Brain microvascular endothelial cell (primary cell): ENCODE data around the gene VPS52.
A peak's percentile ranks its signal among the peaks of the same experiment; 100 is the strongest.

Experiments used
- DNase-seq: peaks from one replicate; pipeline ENCODE4 v3.0.0-alpha.2; 2020
- H3K27ac ChIP-seq: fragments of 250-450 bp; sonication (Bioruptor Pico); 2 replicates; pipeline ENCODE4 v1.5.1; 2020; ENCODE audit warnings: mild to moderate bottlenecking, moderate library complexity
- H3K27me3 ChIP-seq: fragments of 250-450 bp; sonication (Bioruptor Pico); replicated peaks from 2 replicates; pipeline ENCODE4 v1.5.1; 2020; ENCODE audit warnings: mild to moderate bottlenecking
- H3K36me3 ChIP-seq: fragments of 250-450 bp; sonication (Bioruptor Pico); replicated peaks from 2 replicates; pipeline ENCODE4 v1.5.1; 2020; ENCODE audit warnings: mild to moderate bottlenecking
- H3K4me3 ChIP-seq: 2 replicates; pipeline ENCODE4 v1.5.1; 2011; ENCODE audit warnings: low read depth, mild to moderate bottlenecking, control low read depth, low read length, moderate library complexity
- CTCF ChIP-seq: IDR thresholded peaks from 2 replicates; pipeline ENCODE4 v1.5.1; 2011; ENCODE audit warnings: low read depth, mild to moderate bottlenecking, moderate library complexity, low read length, control low read depth, inconsistent platforms; ENCODE audit errors: missing control alignments
- in situ Hi-C: cut with HindIII; loops from 2 replicates; pipeline ENCODE4 v1.10.0; 2017; ENCODE audit warnings: low sequenced_read_pairs, low pct_ligation_motif_present

VPS52 gene

GRCh38 chr6:33259032-33259431 is 12.6 kb downstream of the VPS52 start:
- Histone ChIP-seq H3K36me3 (peaks cover 13% of the 10 kb centered on the region), H3K27ac (no peak overlapping the region), H3K4me3 (no peak overlapping the region), H3K27me3 (no peaks in the 10 kb centered on the region)
- no peak for DNase-seq
- in situ Hi-C loops, result no loop called here
- TF ChIP-seq CTCF, result no peak

GRCh38 chr6:33254591-33254990 is 17.1 kb downstream of the VPS52 start:
- TF ChIP-seq CTCF, result no peak
- Histone ChIP-seq H3K4me3 (no peak overlapping the region), H3K27ac (no peak overlapping the region), H3K27me3 (no peaks in the 10 kb centered on the region), H3K36me3 (peaks cover 3% of the 10 kb centered on the region)
- in situ Hi-C loops, result no loop called here
- DNase-seq, result no peak

GRCh38 chr6:33252759-33253158 is 18.9 kb downstream of the VPS52 start:
- Histone ChIP-seq H3K4me3 (no peak overlapping the region), H3K36me3 (peaks cover 3% of the 10 kb centered on the region), H3K27ac (no peak overlapping the region), H3K27me3 (no peaks in the 10 kb centered on the region)
- no peak for DNase-seq
- in situ Hi-C loops, result no loop called here
- no peak for TF ChIP-seq CTCF

- in situ Hi-C loops, result no loop called here
- DNase-seq, result no peak
- Histone ChIP-seq H3K27me3 (no peaks in the 10 kb centered on the region), H3K27ac (no peak overlapping the region), H3K36me3 (no peaks in the 10 kb centered on the region), H3K4me3 (no peak overlapping the region)
- no peak for TF ChIP-seq CTCF
These were observed 20.2 kb downstream of the VPS52 start for GRCh38 chr6:33251395-33252012.

- no peaks in the 10 kb centered on the region for H3K36me3 ChIP-seq
- in situ Hi-C loops, result no loop called here
- H3K4me3 ChIP-seq, result no peak overlapping the region
- no peak for DNase-seq
- H3K27me3 ChIP-seq, result no peaks in the 10 kb centered on the region
- TF ChIP-seq CTCF, result no peak
- peak overlapping the region; percentile 87 for H3K27ac ChIP-seq
These were observed 20.9 kb downstream of the VPS52 start for GRCh38 chr6:33250731-33251130.
